K562 (cell line): ENCODE measurements around the gene CAPN5. TPM values are rescaled to one million over a fixed set of nuclear protein-coding genes. Genes with fewer than 3 reads are reported as not detected.

Experiments used
- ATAC-seq: fragments of 200-7000 bp; cut with Tn5 transposase; 3 replicates; pipeline ENCODE4 v1.9.1; 2020; ENCODE audit warnings: moderate library complexity
- BruUV-seq: library from RNA; stranded (reverse); fragments of 400-500 nt; replicated peaks from 2 replicates; lab custom pipeline; 2021; lab: Mats Ljungman, UMichigan
- CTCF ChIA-PET: fragments of 300-600 bp; formaldehyde crosslinking; extraction: SDS; loops from one replicate; lab custom pipeline; 2021; ENCODE audit warnings: low intra/inter-chr PET ratio; lab: Yijun Ruan, JAX
- POLR2A ChIA-PET: fragments of 300-600, 350-650 bp; sonication (Branson Sonifier 250); formaldehyde crosslinking; extraction: SDS; loops from one replicate; lab custom pipeline; 2021; ENCODE audit warnings: antibody characterized with exemption, inconsistent platforms; lab: Yijun Ruan, JAX
- DNase-seq, 4 experiments: peaks; one replicate each; pipeline versions ENCODE4 v3.0.0 to v3.0.0-alpha.2; 2011 to 2018; ENCODE audit warnings: low spot score in 3 of 4, mixed read lengths in 3 of 4; ENCODE audit errors: extremely low read depth in 1 of 4
- FAIRE-seq: peaks from 2 replicates; lab custom pipeline; 2011; peaks lifted over from hg19 to GRCh38; lab: Jason Lieb, UNC
- H2AFZ ChIP-seq: 2 replicates; pipeline ENCODE4 v1.6.0; 2011; ENCODE audit warnings: low read depth, low read length, control low read depth, inconsistent platforms
- H3K27ac ChIP-seq: fragments of 200-600 bp; 3 replicates; pipeline ENCODE4 v1.8.0; 2011; ENCODE audit warnings: low read depth, mild to moderate bottlenecking, control low read depth, inconsistent platforms, low read length, moderate library complexity, mixed read lengths; ENCODE audit errors: extremely low read depth
- H3K27me3 ChIP-seq, 2 experiments: fragments of 300-600 bp in 1 of 2; 2 replicates in 1 of 2; 3 replicates in 1 of 2; pipeline versions ENCODE4 v1.6.0 to v1.8.0; 2011; ENCODE audit warnings: inconsistent platforms in 2 of 2, low read length in 2 of 2, mild to moderate bottlenecking in 1 of 2, mixed read lengths in 1 of 2, moderate library complexity in 1 of 2; ENCODE audit not compliant: control insufficient read depth in 2 of 2, insufficient read depth in 2 of 2
- H3K36me3 ChIP-seq: fragments of 300-600 bp; 3 replicates; pipeline ENCODE4 v1.8.0; 2011; ENCODE audit warnings: mild to moderate bottlenecking, low read length, inconsistent platforms; ENCODE audit not compliant: control insufficient read depth, insufficient read depth
- H3K4me1 ChIP-seq, 2 experiments: fragments of 200-600 bp in 1 of 2; replicated peaks in 1 of 2; 2 replicates in 1 of 2; 3 replicates in 1 of 2; pipeline versions ENCODE4 v1.5.1 to v1.8.0; 2011; ENCODE audit warnings: inconsistent platforms in 2 of 2, low read length in 2 of 2, mild to moderate bottlenecking in 1 of 2, mixed read lengths in 1 of 2, moderate library complexity in 1 of 2; ENCODE audit not compliant: control insufficient read depth in 2 of 2, insufficient read depth in 2 of 2
- H3K4me2 ChIP-seq: 2 replicates; pipeline ENCODE4 v1.6.1; 2011; ENCODE audit warnings: low read length, control low read depth, inconsistent platforms, mixed read lengths; ENCODE audit not compliant: insufficient read depth
- H3K4me3 ChIP-seq: fragments of 200-600 bp; sonication (generic), shearing (Covaris generic); 2 replicates; pipeline ENCODE4 v1.5.1; 2016; ENCODE audit warnings: control low read depth, inconsistent platforms
- H3K79me2 ChIP-seq: fragments of 200-600 bp; 3 replicates; pipeline ENCODE4 v1.8.0; 2011; ENCODE audit warnings: low read length, inconsistent platforms; ENCODE audit not compliant: control insufficient read depth, insufficient read depth
- H3K9ac ChIP-seq, 2 experiments: 2 replicates each; pipeline versions ENCODE4 v1.6.0 to v1.6.1; 2011; ENCODE audit warnings: low read depth in 2 of 2, low read length in 2 of 2, control low read depth in 1 of 2, inconsistent platforms in 1 of 2, mild to moderate bottlenecking in 1 of 2, mixed read lengths in 1 of 2; ENCODE audit not compliant: insufficient read depth in 1 of 2
- H3K9me1 ChIP-seq: one replicate; pipeline ENCODE4 v1.6.0; 2011; ENCODE audit warnings: inconsistent platforms, mild to moderate bottlenecking, low read length, moderate library complexity; ENCODE audit not compliant: control insufficient read depth, insufficient read depth
- H3K9me3 ChIP-seq: replicated peaks from 2 replicates; pipeline ENCODE4 v1.5.1; 2011; ENCODE audit warnings: low read depth, low read length, inconsistent platforms; ENCODE audit not compliant: control insufficient read depth, insufficient read depth
- H4K20me1 ChIP-seq: replicated peaks from 2 replicates; pipeline ENCODE4 v1.6.1; 2011; ENCODE audit warnings: low read length, inconsistent platforms, mixed read lengths; ENCODE audit not compliant: control insufficient read depth, insufficient read depth
- CBFB ChIP-seq: sonication (generic); formaldehyde crosslinking; IDR thresholded peaks from 2 replicates; pipeline ENCODE4 v1.4.0; 2020; ENCODE audit warnings: mild to moderate bottlenecking, missing genetic modification reagents
- CTBP1 ChIP-seq: fragments of 450-650 bp; IDR thresholded peaks from 2 replicates; pipeline ENCODE4 v1.6.1; 2016; ENCODE audit warnings: borderline replicate concordance
- ERF ChIP-seq: fragments of 450-650 bp; formaldehyde crosslinking; IDR thresholded peaks from 2 replicates; pipeline ENCODE4 v1.4.0; 2020; ENCODE audit warnings: mild to moderate bottlenecking, mixed read lengths
- KAT2B ChIP-seq: IDR thresholded peaks from one replicate; pipeline ENCODE4 v1.6.1; 2012; ENCODE audit warnings: low read depth, mild to moderate bottlenecking, control low read depth, inconsistent platforms, low read length, moderate library complexity
- POLR2AphosphoS2 ChIP-seq: IDR thresholded peaks from 2 replicates; pipeline ENCODE4 v1.6.1; 2012; ENCODE audit warnings: low read length, improper control_type of control experiment
- WGBS: fragments of 100-300 bp; shearing (Covaris generic); methylation state at CpG from one replicate; pipeline ENCODE4 v1.1.6; 2016; ENCODE audit warnings: low coverage, mixed read lengths; ENCODE audit not compliant: insufficient coverage; ENCODE audit errors: missing lambda C conversion rate; 5-methylcytosine and 5-hydroxymethylcytosine counted together
- in situ Hi-C: fragments of 300-500 bp; cut with MboI; formaldehyde crosslinking; loops from 4 replicates; pipeline ENCODE4 v1.15.0; 2018; ENCODE audit warnings: inconsistent platforms, mixed read lengths
- intact Hi-C: fragments of 100-400 bp; cut with micrococcal nuclease; formaldehyde crosslinking; loops from 2 replicates; pipeline ENCODE4 v1.14.2; 2022
- polyA plus RNA-seq, 8 experiments: library from polyadenylated mRNA; depleted of rRNA in 4 of 8; stranded (reverse) in 5 of 8; unstranded in 3 of 8; fragments of >200 nt; fragmentation: Nextera tagmentation in 2 of 8; fragmentation: Illumina TruSeq in 1 of 8; extraction: Ambion mirVana in 2 of 8; extraction: Trizol in 1 of 8; gene quantifications; 2 replicates each; pipeline versions ENCODE4 v1.2.1 to v1.2.3, GENCODE V29; 2011 to 2014; ENCODE audit warnings: inconsistent platforms in 1 of 8, missing spikeins in 1 of 8
- total RNA-seq, 7 experiments: library from RNA; depleted of rRNA in 6 of 7; stranded (reverse); fragments of >200 nt in 6 of 7; fragmentation: Illumina TruSeq in 2 of 7; extraction: Trizol in 2 of 7; gene quantifications; 2 replicates each; pipeline versions ENCODE4 v1.2.1 to v1.2.3, GENCODE V29; 2011 to 2021; ENCODE audit warnings: low replicate concordance in 1 of 7
- TF ChIP-seq, protein P1 (sequence below): fragments of 200-800 bp; sonication (Bioruptor generic); IDR thresholded peaks from 2 replicates; pipeline ENCODE4 v1.6.1; 2017; ENCODE audit warnings: missing genetic modification characterization, missing compliant biosample characterization
- TF ChIP-seq, protein P2 (sequence below), 3 experiments: fragments of 200-800 bp in 1 of 3; fragments of 250-450 bp in 1 of 3; fragments of 450-650 bp in 1 of 3; sonication (Bioruptor Pico) in 1 of 3; sonication (Bioruptor generic) in 1 of 3; formaldehyde crosslinking in 1 of 3; IDR thresholded peaks; 2 replicates each; pipeline versions ENCODE4 v1.6.1 to v1.8.0; 2016 to 2022; ENCODE audit warnings: mild to moderate bottlenecking in 2 of 3, missing genetic modification characterization in 2 of 3, missing compliant biosample characterization in 1 of 3, moderate library complexity in 1 of 3
- TF ChIP-seq, protein P3 (sequence below): sonication (generic); formaldehyde crosslinking; IDR thresholded peaks from 2 replicates; pipeline ENCODE4 v1.8.0; 2022; ENCODE audit warnings: mild to moderate bottlenecking, missing genetic modification reagents

Gene CAPN5
- total and polyA plus RNA-seq, 9 of the 15 experiments (the other 6 are each of a cell fraction or from before 2014, with no cell fraction given), result 0.04 to 0.44 (median 0.14) TPM; not detected in 2

DNA sequence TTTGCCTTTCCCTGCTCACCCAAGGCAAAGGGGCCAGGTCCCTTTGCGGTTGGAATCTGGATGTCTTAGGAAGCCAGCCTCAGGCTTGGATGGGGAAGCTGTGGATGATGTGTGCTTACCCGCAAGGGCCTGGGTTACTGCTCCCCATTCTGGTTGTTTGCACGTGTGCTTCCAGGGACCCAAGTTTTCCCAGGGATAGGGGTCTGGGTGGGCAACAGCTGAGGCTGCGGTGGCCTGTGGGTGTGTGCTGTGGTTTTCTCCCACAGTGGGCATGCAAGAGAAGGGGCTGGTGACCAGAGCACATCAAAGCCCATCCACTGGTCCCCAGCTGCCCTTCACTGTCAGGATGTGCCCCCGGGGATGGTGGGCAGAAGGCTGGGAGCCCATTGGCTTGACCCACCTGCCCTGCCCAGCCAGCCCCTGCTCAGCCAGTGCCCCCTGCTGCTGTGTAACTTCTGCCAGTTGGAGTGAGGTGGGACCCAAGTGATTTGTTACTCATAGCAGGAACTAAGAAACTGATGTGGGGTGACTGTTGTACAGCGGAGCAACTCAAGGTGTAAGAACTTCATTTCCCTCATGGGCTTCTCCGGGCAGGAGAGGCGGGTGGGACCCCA is 3.3 kb downstream of the CAPN5 start:
- WGBS, result 2% methylated on average over 8 of the region's 8 CpGs
- ChIA-PET POLR2A (interaction anchor here (0.6 to 0.7 kb wide), 2 partner anchors 167 to 813 kb away, joined by 3 read pairs; no protein-coding TSS in a partner anchor), CTCF (no interaction called here)
- FAIRE-seq (no peak), ATAC-seq (no peak), DNase-seq (no peak)
- intact Hi-C loops (no loop called here), in situ Hi-C loops (no loop called here)
- Histone ChIP-seq H3K4me1 (peaks cover 4 to 38% of the 10 kb centered on the region in 2 experiments; a peak in 4 of 5 replicates), H3K4me3 (no peak overlapping the region), H3K79me2 (no peaks in the 10 kb centered on the region), H3K4me2 (no peak overlapping the region), H3K36me3 (no peaks in the 10 kb centered on the region; the same call in 2 of the 3 replicates), H3K9ac (no peak overlapping the region), H3K27me3 (peaks cover 4 to 69% of the 10 kb centered on the region in 2 experiments), H2AFZ (no peak overlapping the region), H3K9me1 (no peaks in the 10 kb centered on the region), H3K27ac (no peak overlapping the region), H3K9me3 (no peaks in the 10 kb centered on the region), H4K20me1 (peaks cover 23% of the 10 kb centered on the region)
- TF ChIP-seq, protein P1, sequence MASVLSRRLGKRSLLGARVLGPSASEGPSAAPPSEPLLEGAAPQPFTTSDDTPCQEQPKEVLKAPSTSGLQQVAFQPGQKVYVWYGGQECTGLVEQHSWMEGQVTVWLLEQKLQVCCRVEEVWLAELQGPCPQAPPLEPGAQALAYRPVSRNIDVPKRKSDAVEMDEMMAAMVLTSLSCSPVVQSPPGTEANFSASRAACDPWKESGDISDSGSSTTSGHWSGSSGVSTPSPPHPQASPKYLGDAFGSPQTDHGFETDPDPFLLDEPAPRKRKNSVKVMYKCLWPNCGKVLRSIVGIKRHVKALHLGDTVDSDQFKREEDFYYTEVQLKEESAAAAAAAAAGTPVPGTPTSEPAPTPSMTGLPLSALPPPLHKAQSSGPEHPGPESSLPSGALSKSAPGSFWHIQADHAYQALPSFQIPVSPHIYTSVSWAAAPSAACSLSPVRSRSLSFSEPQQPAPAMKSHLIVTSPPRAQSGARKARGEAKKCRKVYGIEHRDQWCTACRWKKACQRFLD (CRISPR knock-in tag), result no peak
- TF ChIP-seq CBFB (CRISPR knock-in tag), result 0 out of 2 replicates have a peak, but pooled peaks have one; percentile 20
- no TSS peak for BruUV-seq

DNA sequence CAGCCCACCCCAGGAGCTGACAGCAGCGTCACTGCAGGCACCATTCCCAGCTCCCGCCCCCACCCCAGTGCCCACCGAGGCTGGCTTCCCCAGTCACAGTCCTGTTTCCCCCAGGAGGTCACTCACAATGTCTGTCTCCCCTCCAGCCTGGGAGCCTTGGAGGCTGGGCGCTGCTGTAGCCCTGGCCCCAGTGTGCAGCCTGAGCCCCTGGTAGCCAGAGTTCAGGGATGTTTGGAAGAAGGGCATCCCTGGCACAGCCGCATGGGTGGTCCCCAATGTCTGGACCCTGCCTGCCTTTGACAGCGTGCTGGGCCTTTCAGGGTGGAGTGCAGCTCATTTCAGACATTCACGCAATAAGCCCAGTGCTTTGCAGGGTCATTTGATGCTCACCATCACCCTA is 4.3 kb downstream of the CAPN5 start:
- no TSS peak for BruUV-seq
- 12% methylated on average over 7 of the region's 7 CpGs for WGBS
- in situ Hi-C loops, result no loop called here
- intact Hi-C loops, result no loop called here
- no peak overlapping the region for H3K4me3 ChIP-seq
- ATAC-seq, result no peak
- ChIA-PET POLR2A (interaction anchor here (0.6 to 0.9 kb wide), 2 partner anchors 9 to 11 kb away, joined by 3 read pairs; no protein-coding TSS in a partner anchor), CTCF (no interaction called here)
- H3K27me3 ChIP-seq, result peaks cover 6 to 74% of the 10 kb centered on the region in 2 experiments
- H4K20me1 ChIP-seq, result peaks cover 23% of the 10 kb centered on the region
- H3K9me3 ChIP-seq, result no peaks in the 10 kb centered on the region
- H3K36me3 ChIP-seq, result no peaks in the 10 kb centered on the region; the same call in 2 of the 3 replicates
- no peak overlapping the region for H3K27ac ChIP-seq
- H3K4me2 ChIP-seq, result no peak overlapping the region
- H3K9ac ChIP-seq, result no peak overlapping the region
- no peak overlapping the region for H2AFZ ChIP-seq
- peaks cover 2 to 34% of the 10 kb centered on the region in 2 experiments; a peak in 4 of 5 replicates for H3K4me1 ChIP-seq
- no peaks in the 10 kb centered on the region for H3K79me2 ChIP-seq
- no peak for DNase-seq
- H3K9me1 ChIP-seq, result no peaks in the 10 kb centered on the region
- no peak for FAIRE-seq
- TF ChIP-seq ERF (CRISPR knock-in tag), result no peak
- TF ChIP-seq, protein P2, sequence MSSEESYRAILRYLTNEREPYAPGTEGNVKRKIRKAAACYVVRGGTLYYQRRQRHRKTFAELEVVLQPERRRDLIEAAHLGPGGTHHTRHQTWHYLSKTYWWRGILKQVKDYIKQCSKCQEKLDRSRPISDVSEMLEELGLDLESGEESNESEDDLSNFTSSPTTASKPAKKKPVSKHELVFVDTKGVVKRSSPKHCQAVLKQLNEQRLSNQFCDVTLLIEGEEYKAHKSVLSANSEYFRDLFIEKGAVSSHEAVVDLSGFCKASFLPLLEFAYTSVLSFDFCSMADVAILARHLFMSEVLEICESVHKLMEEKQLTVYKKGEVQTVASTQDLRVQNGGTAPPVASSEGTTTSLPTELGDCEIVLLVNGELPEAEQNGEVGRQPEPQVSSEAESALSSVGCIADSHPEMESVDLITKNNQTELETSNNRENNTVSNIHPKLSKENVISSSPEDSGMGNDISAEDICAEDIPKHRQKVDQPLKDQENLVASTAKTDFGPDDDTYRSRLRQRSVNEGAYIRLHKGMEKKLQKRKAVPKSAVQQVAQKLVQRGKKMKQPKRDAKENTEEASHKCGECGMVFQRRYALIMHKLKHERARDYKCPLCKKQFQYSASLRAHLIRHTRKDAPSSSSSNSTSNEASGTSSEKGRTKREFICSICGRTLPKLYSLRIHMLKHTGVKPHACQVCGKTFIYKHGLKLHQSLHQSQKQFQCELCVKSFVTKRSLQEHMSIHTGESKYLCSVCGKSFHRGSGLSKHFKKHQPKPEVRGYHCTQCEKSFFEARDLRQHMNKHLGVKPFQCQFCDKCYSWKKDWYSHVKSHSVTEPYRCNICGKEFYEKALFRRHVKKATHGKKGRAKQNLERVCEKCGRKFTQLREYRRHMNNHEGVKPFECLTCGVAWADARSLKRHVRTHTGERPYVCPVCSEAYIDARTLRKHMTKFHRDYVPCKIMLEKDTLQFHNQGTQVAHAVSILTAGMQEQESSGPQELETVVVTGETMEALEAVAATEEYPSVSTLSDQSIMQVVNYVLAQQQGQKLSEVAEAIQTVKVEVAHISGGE (CRISPR knock-in tag; IDR thresholded peaks at IDR 0.05), result no peak
- TF ChIP-seq, protein P3, sequence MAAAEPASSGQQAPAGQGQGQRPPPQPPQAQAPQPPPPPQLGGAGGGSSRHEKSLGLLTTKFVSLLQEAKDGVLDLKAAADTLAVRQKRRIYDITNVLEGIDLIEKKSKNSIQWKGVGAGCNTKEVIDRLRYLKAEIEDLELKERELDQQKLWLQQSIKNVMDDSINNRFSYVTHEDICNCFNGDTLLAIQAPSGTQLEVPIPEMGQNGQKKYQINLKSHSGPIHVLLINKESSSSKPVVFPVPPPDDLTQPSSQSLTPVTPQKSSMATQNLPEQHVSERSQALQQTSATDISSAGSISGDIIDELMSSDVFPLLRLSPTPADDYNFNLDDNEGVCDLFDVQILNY, result no peak
- TF ChIP-seq KAT2B, result no peak
- no peak for TF ChIP-seq POLR2AphosphoS2
- TF ChIP-seq CTBP1, result no peak
